ENCODE results near the gene HOOK2. TPM values are rescaled to one million over a fixed set of nuclear protein-coding genes. Genes with fewer than 3 reads are reported as not detected.

The HOOK2 gene
- polyA plus RNA-seq, 1 donor from 2014 or later, result 28.4 TPM

DNA sequence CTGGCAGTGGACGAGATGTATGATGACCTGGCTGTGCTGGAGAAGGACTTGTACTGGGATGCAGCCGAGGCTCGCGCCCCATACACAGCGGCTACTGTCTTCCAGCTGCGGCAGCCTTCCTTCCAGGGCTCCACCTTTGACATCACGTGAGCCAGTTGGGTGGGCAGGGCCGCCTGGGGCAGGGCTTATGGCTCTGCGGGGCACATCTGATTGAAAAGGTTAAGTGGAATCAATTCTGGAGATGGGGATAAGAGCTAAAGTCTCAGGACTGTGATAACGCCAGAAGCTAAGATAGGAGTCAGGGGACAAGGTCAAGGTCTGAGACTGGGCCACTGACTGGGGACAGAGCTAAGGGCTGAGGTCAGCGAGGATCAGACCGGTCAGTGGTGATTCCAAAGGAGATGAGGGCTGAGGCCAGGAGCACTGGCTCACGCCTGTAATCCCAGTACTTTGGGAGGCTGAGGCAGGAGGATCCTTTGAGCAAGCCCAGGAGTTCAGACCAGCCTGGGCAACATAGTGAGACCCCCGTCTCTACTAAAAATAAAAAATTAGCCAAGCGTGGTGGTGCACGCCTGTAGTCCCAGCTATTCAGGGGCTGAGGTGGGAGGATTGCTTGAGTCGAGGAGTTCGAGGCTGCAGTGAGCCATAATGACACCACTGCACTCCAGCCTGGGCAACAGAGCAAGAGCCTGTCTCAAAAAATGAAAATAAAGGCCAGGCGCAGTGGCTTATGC, 19.0 kb downstream of the HOOK2 start:
- no peak overlapping the region for H3K4me2 ChIP-seq (ENCODE audit: low read length)
- no peak overlapping the region for H3K9ac ChIP-seq (ENCODE audit: low read length)
- no peak overlapping the region for H3K4me3 ChIP-seq (ENCODE audit: low read length)
- H3F3A ChIP-seq (ENCODE audit: insufficient read depth, low read length, poor library complexity, severe bottlenecking), result no peaks in the 10 kb centered on the region
- H4K20me1 ChIP-seq (ENCODE audit: insufficient read depth), result no peaks in the 10 kb centered on the region
- H3K36me3 ChIP-seq (ENCODE audit: insufficient read depth, low read length), result no peaks in the 10 kb centered on the region
- peaks cover 11% of the 10 kb centered on the region for H3K27me3 ChIP-seq (ENCODE audit: insufficient read depth, low read depth, low read length)
- H2AFZ ChIP-seq (ENCODE audit: low read depth, low read length), result no peak overlapping the region
- H3K9me2 ChIP-seq (ENCODE audit: insufficient read depth, low read length), result no peaks in the 10 kb centered on the region
- TF ChIP-seq EP300 (conservative IDR thresholded peaks at IDR 0.05; ENCODE audit: poor library complexity, severe bottlenecking), result no peak
- TF ChIP-seq, protein P1, sequence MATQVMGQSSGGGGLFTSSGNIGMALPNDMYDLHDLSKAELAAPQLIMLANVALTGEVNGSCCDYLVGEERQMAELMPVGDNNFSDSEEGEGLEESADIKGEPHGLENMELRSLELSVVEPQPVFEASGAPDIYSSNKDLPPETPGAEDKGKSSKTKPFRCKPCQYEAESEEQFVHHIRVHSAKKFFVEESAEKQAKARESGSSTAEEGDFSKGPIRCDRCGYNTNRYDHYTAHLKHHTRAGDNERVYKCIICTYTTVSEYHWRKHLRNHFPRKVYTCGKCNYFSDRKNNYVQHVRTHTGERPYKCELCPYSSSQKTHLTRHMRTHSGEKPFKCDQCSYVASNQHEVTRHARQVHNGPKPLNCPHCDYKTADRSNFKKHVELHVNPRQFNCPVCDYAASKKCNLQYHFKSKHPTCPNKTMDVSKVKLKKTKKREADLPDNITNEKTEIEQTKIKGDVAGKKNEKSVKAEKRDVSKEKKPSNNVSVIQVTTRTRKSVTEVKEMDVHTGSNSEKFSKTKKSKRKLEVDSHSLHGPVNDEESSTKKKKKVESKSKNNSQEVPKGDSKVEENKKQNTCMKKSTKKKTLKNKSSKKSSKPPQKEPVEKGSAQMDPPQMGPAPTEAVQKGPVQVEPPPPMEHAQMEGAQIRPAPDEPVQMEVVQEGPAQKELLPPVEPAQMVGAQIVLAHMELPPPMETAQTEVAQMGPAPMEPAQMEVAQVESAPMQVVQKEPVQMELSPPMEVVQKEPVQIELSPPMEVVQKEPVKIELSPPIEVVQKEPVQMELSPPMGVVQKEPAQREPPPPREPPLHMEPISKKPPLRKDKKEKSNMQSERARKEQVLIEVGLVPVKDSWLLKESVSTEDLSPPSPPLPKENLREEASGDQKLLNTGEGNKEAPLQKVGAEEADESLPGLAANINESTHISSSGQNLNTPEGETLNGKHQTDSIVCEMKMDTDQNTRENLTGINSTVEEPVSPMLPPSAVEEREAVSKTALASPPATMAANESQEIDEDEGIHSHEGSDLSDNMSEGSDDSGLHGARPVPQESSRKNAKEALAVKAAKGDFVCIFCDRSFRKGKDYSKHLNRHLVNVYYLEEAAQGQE (IDR thresholded peaks at IDR 0.05; ENCODE audit: borderline replicate concordance), result no peak
- no peak for TF ChIP-seq MXI1 (conservative IDR thresholded peaks at IDR 0.05; ENCODE audit: poor library complexity, severe bottlenecking)
- TF ChIP-seq SMC3 (conservative IDR thresholded peaks at IDR 0.05; ENCODE audit: poor library complexity), result no peak
- TF ChIP-seq EZH2 (IDR thresholded peaks at IDR 0.05; ENCODE audit: borderline replicate concordance, insufficient read depth, low read length, poor library complexity, severe bottlenecking), result no peak
- no peak for TF ChIP-seq RAD21 (conservative IDR thresholded peaks at IDR 0.05)
- TF ChIP-seq POLR2AphosphoS5 (IDR thresholded peaks at IDR 0.05), result no peak
- H3K9me3 ChIP-seq (ENCODE audit: low read length), result no peaks in the 10 kb centered on the region
- no peaks in the 10 kb centered on the region for H3K79me2 ChIP-seq (replicated peaks; ENCODE audit: insufficient read depth, low read length)
- no peak overlapping the region for H3K27ac ChIP-seq (ENCODE audit: low read length)

DNA sequence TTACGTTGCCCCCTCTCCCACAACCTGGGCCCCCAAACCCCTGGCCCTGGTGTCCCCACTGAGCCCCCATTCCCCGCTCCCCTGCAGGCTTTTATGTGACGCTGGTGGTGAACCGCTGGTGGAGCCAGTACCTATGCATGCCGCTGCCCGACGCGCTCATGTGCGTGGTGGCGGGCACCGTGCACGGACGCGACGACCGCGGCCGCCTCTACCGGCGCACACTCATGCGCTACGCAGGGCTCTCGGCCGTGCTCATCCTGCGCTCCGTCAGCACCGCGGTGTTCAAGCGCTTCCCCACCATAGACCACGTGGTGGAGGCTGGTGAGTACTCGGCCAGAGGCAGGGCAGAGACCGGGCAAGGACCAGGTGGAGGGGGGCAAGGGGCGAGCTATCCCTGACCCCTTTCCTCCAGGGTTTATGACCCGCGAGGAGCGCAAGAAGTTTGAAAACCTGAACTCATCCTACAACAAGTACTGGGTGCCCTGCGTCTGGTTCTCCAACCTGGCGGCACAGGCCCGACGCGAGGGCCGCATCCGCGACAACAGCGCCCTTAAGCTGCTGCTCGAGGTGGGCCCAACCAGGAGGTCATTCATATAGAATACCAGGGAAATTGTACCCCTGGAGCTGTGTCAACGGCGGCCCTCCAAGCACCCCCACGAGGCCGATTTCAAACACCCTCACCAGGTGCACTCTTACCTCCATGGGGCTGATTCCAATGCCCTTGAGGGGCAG, 20.7 kb downstream of the HOOK2 start:
- peaks cover 20% of the 10 kb centered on the region for H3K27me3 ChIP-seq (ENCODE audit: insufficient read depth, low read depth, low read length)

DNA sequence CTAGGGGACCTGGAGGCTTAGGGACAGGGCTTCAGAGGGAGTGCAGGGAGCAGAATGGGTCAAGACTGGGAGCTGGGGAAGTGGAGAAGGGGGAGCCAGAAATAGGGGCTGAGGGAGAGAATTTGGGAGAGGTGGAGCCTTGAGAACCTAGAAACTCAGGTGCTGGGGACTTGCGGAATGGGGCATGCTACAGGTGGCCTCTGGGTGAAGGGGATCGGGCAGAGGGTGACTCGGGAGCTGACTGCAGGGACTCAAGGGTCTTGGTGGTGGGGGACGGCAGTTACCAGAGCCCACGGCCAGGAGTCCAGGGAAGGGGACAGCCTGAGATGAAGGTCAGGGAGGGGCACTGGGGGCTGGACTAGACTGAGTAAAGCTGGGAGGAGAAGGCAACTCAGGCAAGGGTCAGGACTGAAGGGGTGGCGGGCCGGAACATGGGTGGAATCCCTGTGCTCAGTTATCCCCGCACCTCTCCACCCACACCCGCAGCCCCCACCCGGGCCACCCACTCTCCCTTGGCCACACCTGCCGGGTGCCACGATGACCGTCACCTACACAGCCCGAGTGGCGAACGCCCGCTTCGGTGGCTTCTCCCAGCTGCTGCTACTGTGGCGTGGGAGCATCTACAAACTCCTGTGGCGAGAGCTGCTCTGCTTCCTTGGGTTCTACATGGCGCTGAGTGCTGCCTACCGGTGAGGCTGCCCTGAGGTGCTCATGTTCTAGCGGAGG, 23.1 kb downstream of the HOOK2 start:
- no peaks in the 10 kb centered on the region for H3K9me3 ChIP-seq (ENCODE audit: low read length)
- no peaks in the 10 kb centered on the region for H3F3A ChIP-seq (ENCODE audit: insufficient read depth, low read length, poor library complexity, severe bottlenecking)
- no peak overlapping the region for H3K27ac ChIP-seq (ENCODE audit: low read length)
- H3K4me2 ChIP-seq (ENCODE audit: low read length), result no peak overlapping the region
- no peak overlapping the region for H2AFZ ChIP-seq (ENCODE audit: low read depth, low read length)
- no peak overlapping the region for H3K9ac ChIP-seq (ENCODE audit: low read length)
- no peak overlapping the region for H3K4me3 ChIP-seq (ENCODE audit: low read length)
- no peaks in the 10 kb centered on the region for H3K9me2 ChIP-seq (ENCODE audit: insufficient read depth, low read length)
- no peak for TF ChIP-seq POLR2AphosphoS5 (IDR thresholded peaks at IDR 0.05)
- TF ChIP-seq EZH2 (IDR thresholded peaks at IDR 0.05; ENCODE audit: borderline replicate concordance, insufficient read depth, low read length, poor library complexity, severe bottlenecking), result no peak
- TF ChIP-seq, protein P1 (IDR thresholded peaks at IDR 0.05; ENCODE audit: borderline replicate concordance), result no peak
- no peak for TF ChIP-seq EP300 (conservative IDR thresholded peaks at IDR 0.05; ENCODE audit: poor library complexity, severe bottlenecking)
- TF ChIP-seq RAD21 (conservative IDR thresholded peaks at IDR 0.05), result no peak
- no peak for TF ChIP-seq MXI1 (conservative IDR thresholded peaks at IDR 0.05; ENCODE audit: poor library complexity, severe bottlenecking)
- TF ChIP-seq TAF1 (IDR thresholded peaks at IDR 0.05; ENCODE audit: low read depth), result no peak
- TF ChIP-seq, protein P2, sequence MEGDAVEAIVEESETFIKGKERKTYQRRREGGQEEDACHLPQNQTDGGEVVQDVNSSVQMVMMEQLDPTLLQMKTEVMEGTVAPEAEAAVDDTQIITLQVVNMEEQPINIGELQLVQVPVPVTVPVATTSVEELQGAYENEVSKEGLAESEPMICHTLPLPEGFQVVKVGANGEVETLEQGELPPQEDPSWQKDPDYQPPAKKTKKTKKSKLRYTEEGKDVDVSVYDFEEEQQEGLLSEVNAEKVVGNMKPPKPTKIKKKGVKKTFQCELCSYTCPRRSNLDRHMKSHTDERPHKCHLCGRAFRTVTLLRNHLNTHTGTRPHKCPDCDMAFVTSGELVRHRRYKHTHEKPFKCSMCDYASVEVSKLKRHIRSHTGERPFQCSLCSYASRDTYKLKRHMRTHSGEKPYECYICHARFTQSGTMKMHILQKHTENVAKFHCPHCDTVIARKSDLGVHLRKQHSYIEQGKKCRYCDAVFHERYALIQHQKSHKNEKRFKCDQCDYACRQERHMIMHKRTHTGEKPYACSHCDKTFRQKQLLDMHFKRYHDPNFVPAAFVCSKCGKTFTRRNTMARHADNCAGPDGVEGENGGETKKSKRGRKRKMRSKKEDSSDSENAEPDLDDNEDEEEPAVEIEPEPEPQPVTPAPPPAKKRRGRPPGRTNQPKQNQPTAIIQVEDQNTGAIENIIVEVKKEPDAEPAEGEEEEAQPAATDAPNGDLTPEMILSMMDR (IDR thresholded peaks at IDR 0.05; ENCODE audit: poor library complexity, severe bottlenecking), result no peak
- TF ChIP-seq SMC3 (conservative IDR thresholded peaks at IDR 0.05; ENCODE audit: poor library complexity), result no peak
- H3K79me2 ChIP-seq (replicated peaks; ENCODE audit: insufficient read depth, low read length), result no peaks in the 10 kb centered on the region
- H3K27me3 ChIP-seq (ENCODE audit: insufficient read depth, low read depth, low read length), result peaks cover 20% of the 10 kb centered on the region
- H4K20me1 ChIP-seq (ENCODE audit: insufficient read depth), result no peaks in the 10 kb centered on the region
- H3K36me3 ChIP-seq (ENCODE audit: insufficient read depth, low read length), result no peaks in the 10 kb centered on the region

More for the DNA sequence above, 20.7 kb downstream of the HOOK2 start:
- Histone ChIP-seq H3K79me2 (replicated peaks; ENCODE audit: insufficient read depth, low read length) (no peaks in the 10 kb centered on the region), H3F3A (ENCODE audit: insufficient read depth, low read length, poor library complexity, severe bottlenecking) (no peaks in the 10 kb centered on the region), H3K36me3 (ENCODE audit: insufficient read depth, low read length) (no peaks in the 10 kb centered on the region), H3K27ac (ENCODE audit: low read length) (no peak overlapping the region), H3K4me3 (ENCODE audit: low read length) (no peak overlapping the region), H3K4me2 (ENCODE audit: low read length) (no peak overlapping the region), H4K20me1 (ENCODE audit: insufficient read depth) (no peaks in the 10 kb centered on the region), H3K9ac (ENCODE audit: low read length) (no peak overlapping the region), H3K9me2 (ENCODE audit: insufficient read depth, low read length) (no peaks in the 10 kb centered on the region), H3K9me3 (ENCODE audit: low read length) (no peaks in the 10 kb centered on the region), H2AFZ (ENCODE audit: low read depth, low read length) (no peak overlapping the region)
- no peak for TF ChIP-seq RAD21 (conservative IDR thresholded peaks at IDR 0.05)

Measured in neural cell (in vitro differentiated cells).